HG02973 (cell line): Measurements from ENCODE around the gene LNP1.

Experiments
- ATAC-seq: cut with Tn5 transposase; IDR thresholded peaks from one replicate; pipeline ENCODE4 v1.9.1; 2021; ENCODE audit warnings: moderate library complexity; ENCODE audit not compliant: unreplicated experiment

The LNP1 gene

DNA sequence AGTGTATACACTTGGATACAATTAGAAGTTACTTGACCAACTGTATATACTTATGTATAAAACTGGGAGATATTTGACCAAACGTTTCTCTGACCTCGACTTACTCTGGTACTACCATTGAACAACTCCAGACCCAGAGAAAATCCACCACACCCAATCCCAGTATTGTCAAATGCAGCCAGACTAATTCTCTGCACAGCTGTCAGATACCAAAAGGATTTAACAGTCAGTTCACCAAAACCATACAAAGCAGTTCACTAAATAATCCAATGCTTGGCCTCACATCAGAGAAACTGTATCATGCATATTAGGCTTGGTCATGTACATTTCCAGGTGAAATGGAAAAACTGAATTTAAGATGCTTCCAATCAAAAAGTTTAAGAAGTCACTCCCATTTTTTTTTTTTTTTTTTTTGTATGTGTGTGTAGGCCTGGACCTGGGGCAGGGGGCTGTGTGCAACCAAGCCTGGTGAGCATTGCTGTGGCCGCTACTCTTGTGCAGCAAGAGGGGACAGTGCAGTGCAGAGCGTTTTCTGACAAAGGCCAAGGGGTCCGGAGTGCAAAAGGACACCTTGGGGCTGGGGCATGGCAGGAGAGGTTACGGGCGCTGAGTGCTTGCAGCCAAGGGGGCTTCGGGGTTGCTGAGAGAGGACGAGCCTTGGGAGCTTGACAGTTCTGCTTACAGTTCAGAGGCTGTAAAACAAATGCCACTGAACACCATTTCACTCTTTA lies 1.8 kb upstream of the LNP1 start:
- no peak for ATAC-seq

DNA sequence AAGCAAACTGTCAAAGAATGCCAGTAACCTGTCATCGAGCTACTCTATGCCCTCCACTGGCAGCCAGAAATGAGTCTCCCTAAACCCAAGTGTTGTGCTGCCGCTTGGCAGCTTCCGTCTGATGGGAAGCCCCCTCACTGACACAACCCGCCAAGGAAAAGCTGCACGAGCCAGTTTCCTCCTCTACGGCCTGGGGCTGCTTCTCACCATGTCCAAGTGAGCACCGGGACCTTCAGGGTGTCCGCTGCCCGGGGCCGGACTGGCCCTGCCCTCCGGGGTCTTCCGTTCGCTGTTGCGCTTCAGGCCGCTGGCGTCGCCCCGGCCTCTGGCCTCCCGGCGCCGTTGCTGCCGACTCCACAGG lies 940 bp upstream of the LNP1 start:
- ATAC-seq, result peak; percentile 20

DNA sequence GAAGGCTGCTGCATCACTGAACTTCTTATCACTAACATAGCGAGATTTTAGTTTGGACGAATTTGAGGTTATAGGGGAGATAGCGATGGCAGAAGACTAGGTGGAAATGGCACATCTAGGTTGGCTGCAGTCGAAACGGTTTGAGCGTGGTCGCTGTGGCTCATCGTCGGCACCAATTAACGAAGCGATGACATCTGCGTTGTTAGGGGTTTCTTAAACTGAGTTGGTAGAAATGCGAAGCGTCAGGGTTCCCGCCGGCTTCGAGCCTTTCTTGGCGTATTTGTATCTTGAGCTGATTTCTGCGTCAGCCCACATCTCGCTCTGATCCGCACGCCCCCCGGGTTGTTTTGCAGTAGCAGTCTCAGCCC lies 319 bp downstream of the LNP1 start:
- peak; percentile 5 for ATAC-seq

DNA sequence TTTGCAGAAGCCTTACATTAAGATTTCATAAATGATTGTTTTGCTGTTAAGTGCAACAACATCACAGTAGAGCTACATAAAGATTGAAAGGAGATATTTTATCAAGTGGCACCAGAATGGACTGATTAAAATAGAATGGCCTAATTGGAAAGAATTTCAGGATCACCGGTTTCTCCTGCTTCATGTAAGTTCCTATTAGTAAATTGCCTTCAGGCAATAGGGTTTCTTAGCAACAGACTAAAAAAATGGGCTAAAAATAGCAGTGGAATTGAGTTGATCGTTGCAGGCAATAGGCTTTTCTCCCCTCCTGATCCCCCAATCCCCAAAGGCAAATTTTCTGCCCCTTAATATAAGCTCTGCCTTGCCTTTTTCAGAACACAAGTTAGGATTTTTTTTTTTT lies 917 bp downstream of the LNP1 start:
- no peak for ATAC-seq

DNA sequence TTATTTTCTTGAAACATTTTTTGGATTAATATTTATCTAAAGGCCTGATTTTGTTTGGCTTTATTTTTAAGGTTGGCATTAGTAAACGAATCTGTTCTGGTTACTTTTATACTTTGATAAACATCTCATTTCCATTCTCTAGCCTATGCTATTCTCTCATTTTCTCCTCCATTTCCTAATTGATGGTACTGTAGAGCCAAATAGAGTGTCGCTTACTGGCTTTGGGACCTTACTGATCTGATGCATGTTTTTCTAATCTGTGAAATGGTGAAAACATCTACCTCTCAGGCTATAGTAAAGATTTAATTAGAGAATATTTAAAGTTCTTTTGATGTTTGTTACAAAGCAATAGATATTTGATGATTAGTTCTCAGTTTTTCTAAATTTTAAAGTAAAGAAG lies 1.6 kb downstream of the LNP1 start:
- no peak for ATAC-seq

DNA sequence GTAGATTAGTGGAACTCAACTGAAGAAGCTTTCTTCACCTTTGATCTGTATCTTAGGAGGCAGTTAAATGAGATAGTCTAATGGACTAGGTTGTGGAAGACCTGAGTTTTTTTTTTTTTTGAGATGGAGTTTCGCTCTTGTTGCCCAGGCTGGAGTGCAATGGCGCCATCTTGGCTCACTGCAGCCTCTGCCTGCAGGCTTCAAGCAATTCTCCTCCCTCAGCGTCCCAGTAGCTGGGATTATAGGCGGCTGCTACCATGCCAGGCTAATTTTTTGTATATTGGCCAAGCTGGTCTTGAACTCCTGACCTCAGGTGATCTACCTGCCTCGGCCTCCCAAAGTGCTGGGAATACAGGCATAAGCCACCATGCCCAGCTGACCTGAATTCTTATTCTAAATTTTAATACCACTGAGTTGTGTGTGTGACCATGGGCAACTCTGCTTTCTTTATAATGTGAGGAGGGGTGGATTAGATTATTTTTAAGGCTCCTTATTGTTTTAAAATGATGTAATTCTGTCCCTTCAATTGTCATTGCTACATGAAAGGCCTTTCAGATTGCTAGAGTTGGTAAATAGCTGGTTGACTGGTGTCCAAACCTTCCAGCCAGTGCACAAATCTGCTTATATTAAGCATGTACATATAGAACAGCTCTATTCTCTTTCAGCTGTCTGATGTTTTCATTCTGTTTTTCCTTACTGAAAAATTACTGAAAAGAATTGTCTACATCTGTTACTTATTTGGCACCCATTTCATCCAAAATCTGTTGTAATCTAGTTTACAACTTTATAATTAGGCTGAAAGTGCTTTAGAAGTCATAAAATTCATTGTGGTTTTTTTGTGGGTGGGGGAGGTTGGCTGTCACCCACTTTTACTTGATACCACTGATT lies 2.3 kb downstream of the LNP1 start:
- no peak for ATAC-seq

DNA sequence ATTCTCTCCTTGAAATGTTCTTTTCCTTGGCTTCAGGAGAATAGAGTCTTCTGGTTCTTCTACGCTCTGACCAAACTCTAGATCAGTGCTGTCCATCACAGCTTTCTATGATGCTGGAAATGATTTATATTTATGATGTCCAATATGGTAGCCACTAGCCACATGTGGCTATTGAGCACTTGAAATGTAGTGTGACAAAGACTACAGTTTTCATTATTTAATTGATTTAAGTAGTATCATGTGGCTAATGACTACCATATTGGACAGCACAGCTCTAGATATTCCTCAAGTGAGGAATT lies 2.9 kb downstream of the LNP1 start:
- ATAC-seq, result no peak

DNA sequence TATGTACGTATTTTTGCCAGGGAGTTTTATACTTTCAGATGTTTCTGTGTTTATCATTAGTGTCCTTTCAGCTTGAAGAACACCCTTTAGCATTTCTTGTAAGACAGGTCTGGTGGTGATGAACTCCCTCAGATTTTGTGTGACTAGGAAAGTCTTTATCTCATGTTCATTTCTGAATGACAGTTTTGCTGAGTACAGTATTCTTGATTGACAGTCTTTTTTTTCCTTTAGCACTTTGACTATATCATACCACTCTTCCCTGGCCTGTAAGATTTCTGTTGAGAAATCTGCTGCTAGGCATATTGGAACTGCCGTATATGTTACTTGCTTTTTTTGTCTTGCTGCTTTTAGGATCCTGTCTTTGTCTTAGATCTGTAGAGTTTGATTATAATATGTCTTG lies 5.8 kb downstream of the LNP1 start:
- no peak for ATAC-seq

DNA sequence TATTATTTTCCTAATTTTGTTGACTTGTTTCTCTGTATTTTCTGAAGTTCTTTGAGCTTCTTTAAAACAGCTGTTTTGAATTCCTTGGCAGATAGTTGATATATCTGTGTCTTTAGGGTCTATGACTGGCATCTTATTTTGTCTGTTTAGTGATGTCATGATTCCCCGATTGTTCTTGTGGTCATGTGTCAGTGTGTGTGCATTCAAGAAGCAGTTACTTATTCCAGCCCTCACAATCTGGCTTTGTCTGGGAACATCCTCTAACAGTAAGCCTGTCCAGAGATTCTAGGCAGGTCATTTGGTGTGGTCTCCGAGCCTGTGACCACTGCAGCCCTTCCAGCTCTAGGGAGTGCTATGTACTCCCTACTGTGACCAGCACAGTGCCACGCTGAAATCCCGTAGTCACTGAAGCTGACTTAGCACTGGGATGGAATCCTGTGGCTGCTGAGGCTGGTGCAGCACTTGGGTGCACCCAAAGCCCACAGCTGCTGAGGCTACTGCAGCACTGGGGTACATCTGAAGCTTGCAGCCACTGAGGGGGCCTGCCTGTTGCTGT lies 6.7 kb downstream of the LNP1 start:
- ATAC-seq, result no peak

DNA sequence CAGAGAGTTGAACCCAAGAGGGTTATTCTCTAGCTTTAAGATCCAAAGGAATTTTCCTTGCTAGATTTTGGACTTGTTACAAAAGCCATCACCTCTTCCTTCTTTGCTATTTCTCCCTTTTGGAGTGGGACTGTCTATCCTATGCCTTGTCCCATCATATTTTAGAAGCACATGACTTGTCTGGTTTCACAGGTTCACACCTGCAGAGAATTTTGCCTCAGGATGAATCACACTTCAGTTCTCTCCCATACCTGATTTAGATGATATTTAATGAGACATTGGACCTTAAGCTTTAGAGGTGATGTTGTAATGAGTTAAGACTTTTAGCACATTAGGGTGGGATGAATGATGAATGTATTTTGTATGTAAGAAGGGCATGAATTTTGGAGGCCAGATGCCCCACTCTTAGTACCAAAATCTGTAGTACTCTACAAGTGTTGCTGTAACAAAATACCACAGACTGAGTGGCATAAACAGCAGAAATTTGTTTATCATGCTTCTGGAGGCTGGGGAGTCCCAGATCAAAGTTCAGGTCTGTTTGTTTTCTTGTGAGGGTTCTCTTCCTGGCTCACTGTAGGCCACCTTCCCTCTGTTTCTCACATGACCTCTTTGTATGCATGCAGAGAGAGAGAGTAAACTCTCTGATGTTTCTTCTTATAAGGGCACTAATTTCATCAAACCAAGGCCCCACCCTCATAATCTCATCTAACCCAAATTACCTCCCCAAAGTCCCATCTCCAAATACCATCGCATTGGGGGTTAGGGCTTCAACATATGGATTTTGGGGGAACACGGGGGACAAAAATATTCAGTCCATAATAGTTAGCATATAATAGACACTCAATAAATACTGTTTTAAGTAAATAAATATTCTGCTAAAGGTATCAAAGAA lies 10.0 kb downstream of the LNP1 start:
- ATAC-seq, result no peak

DNA sequence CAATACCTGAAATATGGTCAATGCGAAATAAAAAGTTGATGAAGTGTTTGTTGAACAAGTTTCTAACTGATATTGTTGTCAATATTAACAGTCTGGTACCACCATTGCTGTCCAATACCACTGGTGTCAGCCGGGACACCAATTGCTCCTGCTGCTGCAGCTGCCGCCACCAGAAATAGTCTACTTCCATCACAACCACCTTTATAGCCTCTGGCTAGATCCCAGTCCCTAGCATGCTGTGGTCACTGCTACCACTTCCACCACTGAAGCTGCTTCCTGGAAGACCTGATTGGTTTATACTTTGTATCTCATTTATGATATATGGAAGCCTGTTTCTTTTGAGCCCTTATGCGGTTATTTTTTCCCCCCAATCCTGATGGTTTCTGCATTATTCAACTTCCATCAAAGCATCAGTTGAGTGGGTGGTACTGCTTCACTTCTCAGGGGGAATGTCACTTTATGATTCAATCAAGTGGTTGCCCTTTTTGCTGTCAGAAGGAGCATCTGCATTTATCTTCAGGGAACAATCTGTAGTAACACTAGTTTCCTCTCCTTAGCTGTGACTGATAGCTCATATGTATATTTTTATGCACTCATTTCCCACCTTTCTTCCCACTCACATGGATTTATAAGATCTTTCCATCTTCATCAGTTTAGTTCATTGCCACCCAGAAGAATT lies 11.7 kb downstream of the LNP1 start:
- no peak for ATAC-seq

DNA sequence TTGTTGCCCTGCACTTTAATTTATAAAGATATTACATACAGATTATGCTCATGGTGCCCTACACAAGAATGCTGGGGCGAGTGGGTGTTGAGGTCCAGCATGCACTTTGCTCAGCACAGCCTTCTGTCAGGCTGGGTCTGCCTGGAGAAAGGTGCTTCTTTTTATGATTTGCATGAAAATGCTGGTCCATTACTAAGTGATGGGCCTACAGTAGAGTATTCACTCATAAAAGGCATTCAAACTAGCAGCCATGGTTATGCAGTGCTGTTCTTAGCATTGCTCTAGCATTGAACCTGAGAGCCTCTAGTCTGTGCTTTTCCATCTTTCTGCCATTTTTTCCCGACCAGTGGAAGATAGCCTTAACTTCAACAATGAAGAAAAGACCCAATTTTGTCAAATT lies 12.3 kb downstream of the LNP1 start:
- ATAC-seq, result no peak

DNA sequence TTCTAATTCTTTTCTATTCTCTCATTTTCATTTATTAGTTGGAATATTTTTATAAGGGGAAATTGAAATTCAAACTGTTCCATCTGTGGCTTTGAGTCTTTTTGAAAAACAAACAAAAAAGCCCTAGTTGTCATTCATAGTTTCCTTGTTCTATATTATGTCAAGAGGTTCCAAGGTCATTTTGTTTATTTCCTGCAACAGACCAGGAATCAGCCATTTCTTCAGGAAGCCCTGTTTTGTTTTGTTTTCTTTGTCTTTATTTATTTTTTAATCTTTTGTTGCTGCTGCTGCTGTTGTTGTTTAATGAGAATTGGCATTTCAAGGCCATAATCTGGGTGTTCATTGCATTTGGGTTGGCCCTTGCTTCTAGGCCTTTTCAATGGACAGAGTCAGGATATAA lies 14.8 kb downstream of the LNP1 start:
- ATAC-seq, result no peak

DNA sequence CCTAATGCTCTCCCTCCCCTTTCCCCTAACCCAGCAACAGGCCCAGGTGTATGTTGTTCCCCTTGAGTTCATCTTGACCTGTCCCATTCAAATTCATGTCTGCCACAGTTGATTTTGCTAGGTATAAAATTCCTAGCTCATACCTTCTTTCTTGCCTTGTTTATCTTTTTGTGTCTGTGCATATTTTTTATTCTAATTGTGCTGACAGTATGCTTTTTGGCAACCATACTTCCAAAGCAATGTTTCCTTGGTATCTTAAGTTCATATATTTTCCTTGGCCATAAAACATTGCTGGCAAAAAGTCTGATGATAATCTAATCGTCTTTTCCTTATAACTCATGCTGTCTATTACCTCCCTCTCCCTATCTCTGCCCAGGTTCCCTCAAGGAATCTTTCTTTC lies 15.5 kb downstream of the LNP1 start:
- ATAC-seq, result no peak

DNA sequence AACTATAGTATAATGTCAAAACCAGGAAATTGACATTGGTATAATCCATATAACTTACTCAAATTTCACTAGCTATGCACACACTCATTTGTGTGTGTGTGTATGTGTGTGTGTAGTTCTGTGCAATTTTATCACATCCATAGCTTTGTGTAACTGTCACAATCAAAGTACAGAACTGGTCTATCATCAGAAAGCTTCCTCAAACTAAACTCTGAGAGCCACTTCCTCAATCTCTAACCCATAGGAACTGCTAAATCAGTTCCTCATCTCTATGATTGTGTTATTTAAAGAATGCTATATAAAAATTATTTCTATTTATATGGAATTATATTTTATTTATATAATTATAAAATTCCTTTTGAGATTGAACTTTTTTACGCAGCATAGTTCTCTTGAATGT lies 18.1 kb downstream of the LNP1 start:
- no peak for ATAC-seq

DNA sequence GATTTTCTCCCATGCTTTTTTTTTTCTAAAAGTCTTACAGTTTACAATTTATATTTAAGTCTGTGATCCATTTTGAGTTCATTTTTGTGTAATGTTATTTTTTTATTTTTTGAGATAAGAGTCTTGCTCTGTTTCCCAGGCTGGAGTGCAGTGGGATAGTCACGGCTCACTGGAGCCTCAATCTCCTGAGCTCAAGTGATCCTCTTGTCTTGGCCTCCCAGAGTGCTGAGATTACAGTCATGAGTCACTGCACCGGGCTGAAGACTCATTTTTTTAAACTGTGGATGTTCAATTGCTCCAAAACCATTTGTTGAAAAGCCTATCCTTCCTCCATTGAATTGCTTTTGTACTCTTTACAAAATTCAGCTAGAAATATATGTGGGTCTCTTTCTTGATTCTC lies 19.5 kb downstream of the LNP1 start:
- ATAC-seq, result no peak

DNA sequence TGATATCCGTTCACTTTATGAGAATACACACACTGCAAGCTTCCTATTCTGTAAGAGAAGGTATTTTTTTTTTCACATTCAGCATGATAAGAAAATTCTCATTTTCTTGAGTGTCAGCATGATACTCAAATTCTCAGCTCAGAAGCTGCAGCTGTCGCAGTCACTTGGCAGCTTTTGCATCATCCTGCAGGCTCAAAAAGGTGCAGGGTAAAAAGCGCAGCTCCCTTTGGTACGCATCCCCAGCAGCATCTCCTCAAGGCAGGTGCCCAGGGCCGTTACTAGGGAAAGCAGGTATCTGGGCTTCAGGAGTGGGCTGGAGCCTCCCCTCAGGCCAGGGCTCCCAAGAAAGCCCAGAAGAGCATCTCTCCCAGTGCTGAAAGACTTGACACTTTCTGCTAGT lies 22.3 kb downstream of the LNP1 start:
- no peak for ATAC-seq

DNA sequence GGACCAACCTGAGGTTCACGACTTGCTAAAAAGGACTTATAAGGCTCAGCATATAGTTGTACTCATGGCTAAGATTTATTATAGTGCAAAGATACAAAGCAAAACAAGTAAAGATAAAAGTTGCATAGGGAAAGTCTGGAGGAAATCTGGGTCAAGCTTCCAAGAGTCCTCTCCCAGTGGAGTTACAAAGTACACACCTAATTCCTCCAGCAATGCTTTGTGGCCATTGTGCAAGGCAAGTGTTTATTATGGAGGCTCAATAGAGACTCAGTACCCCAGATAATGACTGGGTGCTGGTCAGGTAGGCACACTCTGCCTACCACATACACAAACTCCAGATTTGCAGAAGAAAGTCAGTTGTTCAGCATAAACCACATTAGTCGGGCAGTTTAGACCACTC lies 22.9 kb downstream of the LNP1 start:
- ATAC-seq, result no peak

DNA sequence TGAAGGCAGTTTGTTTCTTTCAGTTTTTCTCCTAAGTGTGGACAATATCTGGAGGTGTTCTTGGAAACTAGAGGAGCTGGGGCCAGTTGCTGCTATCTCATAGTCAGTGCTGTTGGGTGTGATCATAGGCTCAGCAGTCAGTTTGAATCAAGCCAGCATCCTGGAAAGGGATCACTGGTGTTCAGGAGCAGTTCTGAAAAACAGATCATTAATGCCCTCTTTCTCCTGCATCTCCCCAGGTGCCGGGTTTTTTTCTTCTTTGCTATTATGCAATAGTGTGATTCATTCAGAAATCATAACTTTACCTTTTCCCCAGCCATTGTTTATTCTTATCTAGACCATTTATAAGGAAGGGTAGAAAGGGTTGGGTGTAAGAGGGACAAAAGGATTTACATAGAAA lies 24.0 kb downstream of the LNP1 start:
- ATAC-seq, result no peak

DNA sequence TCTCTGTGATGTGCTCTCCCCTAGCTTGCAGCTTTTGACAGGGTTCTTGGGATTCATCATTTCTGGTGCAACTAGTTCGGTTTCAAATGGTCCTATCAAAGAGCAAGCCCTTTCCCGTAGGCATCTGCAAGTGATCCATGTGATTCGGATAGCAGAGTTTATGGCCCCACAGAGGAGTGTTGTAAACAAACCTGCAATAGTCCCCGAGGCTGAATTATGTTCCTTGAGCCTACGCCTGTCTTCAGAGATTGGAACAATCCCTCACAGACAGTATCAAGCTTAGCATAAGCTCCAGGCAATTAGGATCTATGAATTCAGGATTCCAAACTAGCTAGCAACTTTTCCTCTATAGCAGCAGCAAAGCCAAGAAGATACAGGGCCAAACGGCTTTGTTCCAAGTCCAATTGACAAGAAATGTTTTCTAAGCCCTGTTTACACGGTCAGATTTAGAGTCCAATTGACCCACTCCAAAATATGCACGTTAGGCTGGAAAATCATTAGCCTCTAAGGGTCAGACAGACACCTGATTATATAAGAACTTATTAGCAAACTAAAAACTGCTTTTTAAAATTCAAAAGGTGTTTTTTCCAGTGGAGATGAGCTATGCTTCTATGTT lies 24.8 kb downstream of the LNP1 start:
- ATAC-seq, result no peak

DNA sequence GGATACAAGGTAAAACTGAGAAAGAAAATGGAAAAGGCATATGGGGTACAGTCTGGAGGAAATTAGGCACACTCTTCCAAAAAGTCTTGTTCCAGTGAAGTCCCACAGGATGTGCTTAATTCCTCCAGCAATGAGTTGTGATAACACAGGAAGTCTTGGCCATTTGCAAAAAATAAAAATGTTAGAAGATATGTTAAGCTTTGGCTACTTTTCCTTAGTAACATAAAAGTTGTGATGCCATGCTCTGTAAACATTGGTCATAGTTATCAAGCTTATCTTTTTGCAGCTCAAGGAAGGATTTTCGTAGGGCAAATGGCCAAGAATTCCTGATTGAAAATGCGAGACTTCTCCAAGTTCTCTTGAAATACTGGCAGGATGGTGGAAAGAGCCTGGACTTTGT lies 26.4 kb downstream of the LNP1 start:
- ATAC-seq, result no peak
